SKM-1 (cell line): ENCODE measurements around the gene RFC1.
"Not testable (repeated sequence)": the region's sequence is repeated elsewhere in the genome, so short reads cannot be mapped to it uniquely, and the experiment has no call there.

Source experiments
- DNase-seq: peaks from one replicate; lab custom pipeline; 2025; ENCODE audit not compliant: unreplicated experiment; lab: John Stamatoyannopoulos, UW

Gene RFC1

DNA sequence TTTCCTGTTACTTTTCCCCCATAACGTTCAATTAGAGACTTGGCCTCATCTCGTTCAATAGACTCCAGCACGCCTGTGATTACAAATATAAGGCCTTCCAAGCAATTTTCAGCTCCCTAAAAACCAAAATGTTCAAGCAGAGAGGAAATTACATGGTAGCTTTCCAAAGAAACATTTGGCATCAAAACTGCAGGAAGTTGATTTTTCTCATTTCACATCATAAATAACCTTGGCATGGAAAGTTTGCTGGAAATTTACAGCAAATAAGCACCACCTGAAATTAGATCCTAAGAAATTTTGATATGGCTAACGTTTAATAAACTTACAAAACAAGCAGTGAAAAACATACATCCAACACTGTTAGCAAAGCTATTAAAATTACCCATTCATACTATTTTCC lies 53.3 kb downstream of the RFC1 start:
- DNase-seq: no peak

DNA sequence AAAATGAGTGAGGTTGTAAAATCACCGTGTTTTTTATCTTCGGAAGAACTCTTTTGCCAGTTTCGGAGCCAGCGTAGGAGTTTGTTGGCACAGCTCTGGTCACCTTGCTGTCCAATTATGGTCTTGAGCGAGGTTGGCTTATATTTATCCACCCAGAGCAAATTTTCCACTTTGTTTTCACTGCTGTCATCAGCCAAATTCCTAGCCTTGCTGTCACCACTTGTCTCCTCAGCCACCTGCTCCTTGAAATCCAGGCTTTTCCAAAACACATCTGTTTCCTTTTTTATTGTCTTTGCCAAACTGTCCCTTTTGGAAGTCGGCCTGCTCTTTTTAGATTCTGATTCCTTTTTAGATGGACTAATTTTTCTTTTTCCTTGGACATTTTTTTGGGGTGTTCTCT lies 57.6 kb downstream of the RFC1 start:
- DNase-seq: no peak

DNA sequence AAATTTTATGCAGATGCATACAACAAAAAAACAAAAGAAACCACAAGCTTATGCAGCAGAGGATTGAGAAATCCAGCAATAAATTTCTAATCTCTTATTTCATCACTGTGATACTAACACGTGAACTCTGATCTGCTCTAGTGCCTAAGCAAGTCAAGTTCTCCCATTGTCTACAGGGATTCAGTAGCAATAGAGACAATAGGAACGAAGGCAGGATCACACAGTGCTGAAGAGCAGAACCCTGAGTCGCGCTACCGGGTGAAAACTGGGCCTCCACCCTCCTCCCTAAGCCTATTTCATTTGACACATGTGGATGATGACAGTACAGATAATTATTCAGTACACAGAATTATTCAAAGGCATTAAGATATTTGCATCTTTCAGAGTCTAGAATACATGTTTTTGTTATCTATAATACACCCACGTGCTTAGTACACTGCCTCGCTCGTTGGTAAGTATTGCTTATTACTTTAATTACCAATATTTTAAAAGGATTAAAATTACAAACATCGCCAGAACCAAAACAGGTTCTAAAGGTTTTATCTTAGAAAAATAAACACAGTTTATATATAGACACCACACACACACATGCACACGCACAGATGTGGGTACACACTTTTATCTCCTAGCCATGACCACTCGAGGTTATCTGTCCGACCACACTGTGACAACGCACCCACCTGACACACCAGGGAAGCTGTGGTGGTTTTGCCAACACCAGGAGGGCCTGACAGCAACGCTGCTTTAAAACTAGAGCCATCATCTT lies 60.1 kb downstream of the RFC1 start:
- no peak for DNase-seq

DNA sequence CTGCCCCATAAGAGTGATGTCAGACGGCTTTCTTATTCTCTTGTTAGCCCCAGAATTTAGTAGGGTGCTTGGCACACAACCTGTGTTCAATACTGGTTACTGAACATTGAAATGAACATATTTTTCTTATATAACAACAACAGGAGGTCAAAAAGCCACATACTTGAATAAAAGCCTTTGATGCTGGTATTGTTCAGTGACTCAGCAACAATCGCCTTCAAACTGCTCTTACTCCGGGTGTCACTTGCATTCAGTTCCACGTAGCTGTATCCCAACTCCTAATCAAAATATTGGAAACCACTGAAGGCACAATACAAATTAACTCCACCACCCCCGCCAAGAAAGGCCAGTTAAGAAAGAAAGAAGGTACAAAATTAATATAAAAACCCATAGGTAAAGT lies 61.5 kb downstream of the RFC1 start:
- no peak for DNase-seq

DNA sequence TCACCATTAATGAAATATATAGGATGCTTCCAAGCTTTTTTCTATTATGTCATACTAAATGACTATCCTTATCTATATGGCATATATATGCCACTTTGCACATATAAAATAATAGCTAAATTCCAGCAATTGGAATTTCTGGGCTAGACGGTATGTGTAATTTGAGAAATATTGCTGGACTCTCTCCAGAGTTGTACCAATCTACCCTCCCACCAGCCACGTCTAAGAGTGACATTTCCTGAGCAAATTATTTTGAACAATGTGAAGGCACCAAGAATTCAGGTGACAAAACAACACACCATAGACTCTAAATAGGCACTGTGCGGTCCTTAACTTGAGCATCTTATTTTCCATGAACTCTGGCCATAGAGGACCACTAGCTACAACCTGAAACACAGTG lies 62.3 kb downstream of the RFC1 start:
- DNase-seq: no peak

DNA sequence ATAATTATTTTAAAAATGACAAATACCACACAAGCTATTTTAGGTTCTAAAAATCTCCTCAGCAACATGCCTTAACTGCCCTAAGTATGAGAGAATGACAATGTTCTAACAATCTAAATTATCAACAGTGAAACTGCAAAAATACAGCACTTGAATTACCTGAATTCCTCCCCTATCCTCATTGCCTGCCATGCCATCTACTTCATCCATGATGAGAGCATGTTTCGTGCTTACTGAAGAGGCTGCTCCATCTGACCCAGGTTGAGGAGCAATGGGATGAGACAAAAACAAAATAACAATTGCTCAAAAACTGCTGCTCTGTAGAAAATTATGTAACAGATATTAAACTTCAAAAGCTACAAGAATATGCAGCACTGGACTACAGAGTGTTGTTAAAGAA lies 63.3 kb downstream of the RFC1 start:
- DNase-seq: no peak

DNA sequence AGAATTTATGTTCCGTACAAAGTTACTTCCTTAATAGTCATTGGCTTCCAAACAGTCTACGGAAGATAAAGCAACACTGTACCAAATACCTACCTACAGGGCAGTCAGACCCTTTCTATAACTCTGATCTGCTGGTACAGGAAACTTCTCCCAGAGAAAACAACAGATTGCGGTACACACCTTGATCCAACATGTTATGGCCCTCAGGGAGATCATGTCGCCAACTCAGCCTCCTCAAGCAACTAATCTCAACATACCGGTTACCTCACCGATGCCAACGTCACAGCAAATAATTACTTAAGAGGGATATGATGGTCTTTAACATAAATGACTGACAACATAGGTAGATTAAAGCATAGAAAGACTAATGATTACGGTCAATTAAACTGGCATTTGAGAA lies 70.4 kb downstream of the RFC1 start:
- DNase-seq: no peak

DNA sequence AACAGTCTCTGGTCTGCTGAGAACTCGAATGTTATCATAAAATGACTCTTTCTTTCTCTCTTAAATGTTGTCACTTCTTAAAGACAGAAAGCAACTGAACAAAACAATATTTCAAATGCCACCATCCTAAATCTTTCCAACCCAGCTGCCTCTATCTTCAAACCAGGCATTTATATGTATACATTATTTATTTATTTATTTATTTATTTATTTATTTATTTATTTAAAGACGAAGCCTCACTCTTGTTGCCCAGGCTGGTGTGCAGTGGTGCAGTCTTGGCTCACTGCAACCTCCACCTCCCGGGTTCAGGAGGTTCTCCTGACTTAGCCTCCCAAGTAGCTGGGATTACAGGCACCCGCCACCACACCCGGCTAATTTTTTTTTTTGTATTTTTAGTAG lies 73.7 kb downstream of the RFC1 start:
- DNase-seq: not testable (repeated sequence)

DNA sequence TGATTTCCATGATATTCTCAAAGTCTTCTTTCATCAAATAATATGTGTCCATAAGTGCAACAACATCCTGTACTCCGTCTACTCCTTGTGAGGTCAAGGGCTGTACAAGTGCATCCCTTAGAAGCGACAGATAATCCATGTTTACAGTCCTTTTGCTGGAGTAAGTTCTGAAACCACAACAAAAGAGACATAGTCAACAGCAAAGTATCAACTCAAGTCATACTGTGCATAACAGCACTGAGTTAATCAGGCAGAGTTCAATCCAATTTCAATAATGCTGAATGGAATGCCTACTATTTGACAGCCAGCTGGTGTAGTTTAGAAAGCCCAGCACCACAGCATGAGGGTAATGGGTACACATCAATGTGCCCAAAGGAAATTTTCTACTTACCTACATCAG lies 74.5 kb downstream of the RFC1 start:
- DNase-seq: no peak

DNA sequence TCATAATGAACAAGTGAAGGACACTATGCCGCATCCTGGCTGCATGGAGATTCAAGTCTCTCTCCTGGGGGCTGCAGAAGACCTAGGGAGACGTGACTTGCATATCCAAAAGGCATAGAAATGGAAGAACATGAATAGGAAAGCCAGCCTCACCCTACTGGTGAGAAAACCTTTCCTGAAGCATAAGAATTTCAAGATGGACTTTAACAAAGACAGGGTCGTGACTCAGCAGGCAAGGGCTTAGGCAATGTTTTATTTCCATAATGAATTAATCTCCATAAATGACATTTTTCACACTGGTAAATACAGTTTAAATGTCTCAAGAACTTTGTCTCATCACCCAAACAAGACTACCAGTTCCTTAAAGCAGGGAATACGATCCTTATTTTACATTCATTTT lies 78.9 kb downstream of the RFC1 start:
- no peak for DNase-seq

DNA sequence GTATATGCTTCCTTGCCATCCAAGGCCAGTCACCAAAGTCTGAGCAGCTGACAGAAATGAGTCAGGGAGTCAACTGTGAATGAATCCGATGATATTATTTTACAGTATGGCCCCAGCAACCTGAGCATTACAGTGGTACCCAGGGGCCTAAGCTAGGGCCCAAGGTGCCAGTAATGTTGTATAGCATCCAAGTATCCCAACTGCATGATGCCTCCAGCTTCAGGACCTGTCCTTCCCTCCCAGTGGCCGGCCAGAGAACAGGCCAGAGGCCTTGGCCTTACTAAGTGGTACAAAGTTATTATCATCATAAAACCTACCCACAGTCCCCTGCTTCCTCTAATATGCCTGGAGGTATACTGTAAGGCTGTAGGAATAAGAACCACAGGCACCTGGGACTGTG lies 79.9 kb downstream of the RFC1 start:
- DNase-seq: no peak

DNA sequence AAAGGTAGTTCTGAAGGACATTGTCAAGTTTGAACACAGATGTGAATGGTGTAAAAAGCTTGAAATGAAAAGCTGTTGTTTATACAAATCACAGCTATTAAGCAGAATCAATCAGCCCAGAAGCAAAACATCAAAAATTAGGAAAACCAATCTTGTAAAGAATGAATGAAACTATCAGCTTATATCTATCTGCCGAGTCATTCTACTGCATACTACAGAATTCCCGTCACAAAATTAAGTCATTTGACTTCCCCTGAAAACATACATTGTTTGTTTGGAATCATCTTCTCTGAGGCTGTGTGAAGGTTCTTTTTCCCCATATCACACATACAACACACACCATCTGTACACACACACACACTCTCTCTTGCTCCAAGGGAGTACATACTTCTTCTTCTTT lies 80.3 kb downstream of the RFC1 start:
- DNase-seq: no peak

DNA sequence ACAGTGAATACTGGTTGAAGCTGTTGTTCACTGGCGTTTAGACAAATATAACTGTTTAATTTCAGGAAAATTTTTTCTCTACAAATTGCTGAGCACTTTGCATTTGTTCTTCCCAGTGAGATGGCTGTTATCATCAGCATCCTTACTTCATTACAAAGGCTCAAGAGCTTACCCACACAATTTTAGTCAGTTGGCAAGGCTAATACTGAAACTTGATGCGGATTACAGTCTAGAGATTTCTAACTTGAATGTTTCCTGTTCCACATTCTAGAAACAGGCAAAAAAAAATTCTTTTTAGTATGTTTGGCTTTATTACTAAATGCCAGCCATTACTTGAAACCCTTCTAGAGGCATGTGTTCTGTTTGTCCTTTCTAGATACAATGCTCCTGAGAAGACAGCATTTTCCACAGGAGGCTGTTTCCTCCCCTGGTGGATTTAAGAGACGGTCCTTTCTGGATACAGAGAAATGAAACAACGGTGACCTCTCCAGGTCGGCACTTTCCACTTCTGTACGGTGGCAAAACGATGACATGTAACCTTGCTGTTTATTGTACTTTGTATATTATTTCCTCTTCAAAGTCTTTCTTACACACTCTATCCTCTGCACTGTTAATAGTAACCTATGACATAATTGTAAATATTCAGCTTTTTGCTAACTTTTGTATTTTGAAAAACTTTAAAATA lies 80.9 kb downstream of the RFC1 start:
- no peak for DNase-seq

DNA sequence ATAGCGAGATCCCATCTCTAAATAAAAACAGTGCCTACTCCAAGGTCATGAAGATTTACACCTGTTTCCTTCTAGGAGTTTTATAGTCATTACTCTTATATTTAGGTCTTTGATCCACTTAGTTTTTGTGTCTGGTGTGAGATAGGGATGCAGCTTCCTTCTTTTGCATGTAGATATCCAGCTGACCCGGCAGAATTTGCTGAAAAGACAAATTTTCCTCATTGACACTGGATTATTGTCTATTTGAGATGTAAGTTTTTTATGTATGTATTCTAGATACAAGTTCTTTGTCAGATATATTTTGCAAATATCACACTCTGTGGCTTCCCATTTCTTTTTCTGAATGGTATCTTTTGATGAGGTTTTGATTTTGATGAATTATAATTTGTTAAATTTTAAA lies 85.4 kb downstream of the RFC1 start:
- DNase-seq: no peak

DNA sequence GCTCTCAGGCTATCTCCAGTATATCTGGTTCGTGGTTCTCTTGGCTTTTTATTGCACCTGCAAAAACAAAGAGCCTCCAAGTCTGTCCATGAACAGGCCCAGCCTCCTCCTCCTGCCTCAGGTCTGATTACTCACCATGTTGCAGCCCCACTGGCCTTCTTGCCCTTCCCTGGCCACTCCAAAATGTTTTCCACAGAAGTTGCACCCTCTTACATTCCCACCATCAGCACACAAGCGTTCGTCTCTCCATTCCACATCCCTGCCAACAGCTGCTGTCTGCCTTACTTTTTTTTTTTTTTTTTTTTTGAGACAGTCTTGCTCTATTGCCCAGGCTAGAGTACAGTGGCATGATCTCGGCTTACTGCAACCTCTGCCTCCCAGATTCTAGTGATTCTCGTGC lies 86.7 kb downstream of the RFC1 start:
- DNase-seq: no peak

DNA sequence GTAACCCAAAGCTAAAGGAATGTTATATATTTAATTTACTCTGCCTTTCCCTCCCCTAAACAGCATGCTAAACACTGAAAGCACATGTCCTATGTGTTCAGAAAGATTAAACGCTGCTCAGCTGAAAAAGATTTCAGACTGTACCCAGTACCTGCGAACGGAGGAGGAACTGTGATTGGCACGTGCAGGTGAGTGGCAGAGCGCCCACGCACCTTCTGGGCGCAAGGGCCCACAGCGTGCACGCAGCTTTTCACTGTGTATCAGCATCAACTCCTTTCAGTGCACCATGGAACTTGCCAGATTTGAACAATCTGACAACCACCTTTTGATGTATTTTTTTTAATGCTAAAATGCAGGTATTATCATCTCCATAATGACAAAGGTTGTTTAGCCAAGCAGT lies 87.7 kb downstream of the RFC1 start:
- no peak for DNase-seq

DNA sequence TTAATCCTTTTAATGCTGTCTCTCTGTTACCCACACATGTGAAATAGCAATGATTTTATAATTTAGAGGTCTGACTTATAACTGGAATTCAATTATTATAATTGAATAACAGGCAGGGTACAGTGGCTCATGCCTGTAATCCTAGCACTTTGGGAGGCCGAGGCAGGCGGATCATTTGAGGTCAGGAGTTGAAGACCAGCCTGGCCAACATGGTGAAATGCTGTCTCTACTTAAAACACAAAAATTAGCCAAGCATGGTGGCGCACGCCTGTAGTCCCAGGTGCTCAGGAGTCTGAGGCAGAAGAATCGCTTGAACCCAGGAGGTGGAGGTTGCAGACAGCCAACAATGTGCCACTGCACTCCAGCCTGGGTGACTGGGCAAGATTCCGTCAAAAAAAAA lies 88.5 kb downstream of the RFC1 start:
- not testable (repeated sequence) for DNase-seq

DNA sequence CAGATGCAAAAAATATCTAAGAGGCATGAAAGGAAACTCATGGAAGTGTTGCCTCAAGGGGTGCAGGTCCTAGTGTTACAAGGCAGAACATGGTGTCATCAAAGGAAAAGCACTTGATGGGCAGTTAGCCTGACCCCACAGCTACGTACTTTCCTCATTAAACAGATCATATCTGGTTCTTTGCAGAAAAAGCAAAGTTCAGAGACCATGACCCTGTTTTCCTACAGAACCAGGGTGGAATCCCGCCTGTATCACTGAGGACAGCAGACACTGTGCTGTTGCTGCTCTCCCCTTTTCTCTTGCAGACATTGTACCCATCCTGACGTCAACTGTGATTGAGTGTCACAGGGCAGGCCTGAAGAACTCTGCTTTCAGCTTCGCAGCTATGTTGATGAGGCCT lies 91.7 kb downstream of the RFC1 start:
- no peak for DNase-seq

DNA sequence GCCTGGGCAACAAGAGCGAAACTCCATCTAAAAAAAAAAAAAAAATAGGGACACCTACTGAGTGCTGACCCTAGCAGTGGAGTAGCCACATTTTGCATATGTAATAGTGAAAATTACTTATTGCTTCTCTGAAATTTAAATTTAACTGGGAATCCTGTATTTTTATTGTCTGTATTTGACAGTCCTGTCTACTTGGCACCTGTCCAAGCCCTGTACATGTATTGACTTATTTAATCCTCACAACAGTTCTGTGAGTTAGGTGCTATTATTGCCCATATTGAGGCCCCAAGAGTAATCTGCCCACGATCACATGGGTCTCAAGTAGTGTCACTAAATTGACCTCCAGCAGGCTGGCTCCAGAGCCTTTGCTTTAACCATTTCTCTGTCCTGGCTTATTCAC lies 102.3 kb downstream of the RFC1 start:
- no peak for DNase-seq

DNA sequence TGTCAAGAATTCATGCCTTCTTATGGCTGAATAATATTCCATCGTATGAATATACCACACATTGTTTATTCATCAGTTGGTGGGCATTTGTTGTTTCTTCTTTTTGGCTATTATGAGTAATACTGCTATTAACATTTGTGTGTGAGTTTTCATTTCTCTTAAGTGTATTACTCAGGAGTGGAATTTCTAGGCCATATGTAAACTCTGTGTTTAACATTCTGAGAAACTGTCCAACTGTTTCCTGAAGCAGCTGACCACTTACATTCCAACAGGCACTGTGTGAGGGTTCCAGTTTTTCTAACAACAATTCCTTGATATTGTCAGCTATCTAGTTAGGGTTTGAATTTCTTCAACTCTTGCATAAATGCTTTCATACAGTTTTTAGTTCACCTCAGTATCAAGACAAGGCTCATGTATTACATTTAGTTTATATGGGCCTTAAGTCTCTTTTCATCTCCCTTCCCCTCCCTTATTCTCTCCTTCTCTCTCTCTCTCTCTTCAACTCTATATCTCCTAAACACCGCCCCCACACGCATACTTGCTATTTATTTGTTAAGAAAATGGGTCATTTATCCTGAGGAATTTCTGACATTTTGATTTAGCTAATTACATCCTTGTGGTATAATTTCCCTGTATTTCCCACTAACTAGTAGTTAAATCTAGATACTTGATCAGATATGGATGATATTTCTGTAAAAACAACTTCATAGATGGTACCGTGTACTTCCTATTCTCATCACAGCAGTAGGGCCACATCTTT lies 106.4 kb downstream of the RFC1 start:
- no peak for DNase-seq

DNA sequence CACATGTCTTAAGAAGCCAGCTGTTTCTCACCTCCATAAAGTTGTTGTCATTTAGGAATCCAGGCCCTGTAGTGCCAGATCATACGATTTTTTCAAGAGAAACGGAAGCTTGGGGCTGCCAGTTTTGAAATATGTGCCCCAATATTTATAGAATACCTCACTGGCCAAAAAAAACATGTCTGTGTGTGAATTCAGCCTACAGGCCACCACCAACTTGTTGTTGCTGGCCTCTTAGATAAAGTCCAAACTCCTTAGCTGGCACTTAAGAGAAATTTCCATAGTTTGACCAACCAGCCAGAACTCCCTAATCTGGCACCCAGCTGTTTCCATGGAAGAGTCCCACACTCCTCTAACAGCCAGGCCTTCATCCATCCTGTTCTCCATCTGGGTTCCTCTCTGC lies 109.7 kb downstream of the RFC1 start:
- no peak for DNase-seq

DNA sequence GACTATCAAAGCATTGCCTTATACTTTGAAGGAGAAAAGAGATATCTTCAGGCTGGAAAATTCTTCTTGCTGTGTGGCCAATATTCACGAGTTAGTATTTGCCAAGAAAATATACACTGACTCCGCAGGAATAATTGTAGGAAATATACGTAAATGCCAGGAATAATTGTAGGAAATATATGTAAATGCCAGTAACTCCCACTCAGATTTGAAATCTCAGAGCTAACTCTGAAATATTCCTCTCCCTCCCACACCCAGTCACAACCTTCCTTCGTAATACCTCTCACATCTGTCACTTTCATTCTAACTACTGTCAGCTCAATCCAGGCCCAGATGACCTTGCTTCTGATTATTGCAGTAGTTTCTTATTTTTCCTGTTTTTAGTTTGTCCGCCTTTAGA lies 110.3 kb downstream of the RFC1 start:
- no peak for DNase-seq
